ENCODE results near the gene RNF208.

DNA sequence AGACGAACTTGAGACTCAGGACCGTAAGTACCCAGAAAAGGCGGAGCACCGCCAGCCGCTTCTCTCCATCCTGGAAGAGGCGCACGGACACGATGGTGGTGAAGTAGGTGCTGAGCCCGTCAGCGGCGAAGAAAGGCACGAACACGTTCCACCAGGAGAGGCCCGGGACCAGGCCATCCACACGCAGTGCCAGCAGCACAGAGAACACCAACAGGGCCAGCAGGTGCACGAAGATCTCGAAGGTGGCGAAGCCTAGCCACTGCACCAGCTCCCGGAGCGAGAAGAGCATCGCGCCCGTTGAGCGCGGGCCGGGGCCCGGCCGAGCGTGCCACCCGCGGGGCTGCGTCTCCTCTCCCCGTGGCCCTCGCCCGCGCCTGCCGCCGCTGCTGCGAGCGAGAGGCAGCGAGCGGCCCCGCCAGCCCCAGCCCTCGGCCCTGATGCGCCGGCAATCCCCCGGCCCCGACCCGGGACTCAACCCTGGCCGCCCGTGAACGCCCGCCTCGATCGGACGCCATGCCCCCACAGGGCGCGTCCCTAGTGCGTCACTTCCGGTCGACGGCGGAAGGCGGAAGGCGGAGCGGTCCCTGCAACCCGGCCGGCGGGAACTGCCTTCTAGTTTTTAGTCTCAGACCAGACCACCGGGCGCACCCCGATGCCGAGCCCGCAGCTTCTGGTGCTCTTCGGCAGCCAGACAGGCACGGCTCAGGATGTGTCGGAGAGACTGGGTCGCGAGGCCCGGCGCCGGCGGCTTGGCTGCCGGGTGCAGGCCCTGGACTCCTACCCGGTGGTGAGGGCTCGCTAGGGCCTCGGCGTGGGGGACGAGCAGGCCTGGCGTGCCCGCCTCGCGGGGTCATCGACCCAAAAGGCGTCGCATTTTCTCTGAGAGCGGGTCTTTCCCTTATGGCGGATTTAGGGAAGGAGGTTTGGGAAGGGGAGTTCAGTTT, 16.6 kb downstream of the RNF208 start, which contains the start of the genes NDOR1 and TMEM203:
- TF ChIP-seq, protein P1, sequence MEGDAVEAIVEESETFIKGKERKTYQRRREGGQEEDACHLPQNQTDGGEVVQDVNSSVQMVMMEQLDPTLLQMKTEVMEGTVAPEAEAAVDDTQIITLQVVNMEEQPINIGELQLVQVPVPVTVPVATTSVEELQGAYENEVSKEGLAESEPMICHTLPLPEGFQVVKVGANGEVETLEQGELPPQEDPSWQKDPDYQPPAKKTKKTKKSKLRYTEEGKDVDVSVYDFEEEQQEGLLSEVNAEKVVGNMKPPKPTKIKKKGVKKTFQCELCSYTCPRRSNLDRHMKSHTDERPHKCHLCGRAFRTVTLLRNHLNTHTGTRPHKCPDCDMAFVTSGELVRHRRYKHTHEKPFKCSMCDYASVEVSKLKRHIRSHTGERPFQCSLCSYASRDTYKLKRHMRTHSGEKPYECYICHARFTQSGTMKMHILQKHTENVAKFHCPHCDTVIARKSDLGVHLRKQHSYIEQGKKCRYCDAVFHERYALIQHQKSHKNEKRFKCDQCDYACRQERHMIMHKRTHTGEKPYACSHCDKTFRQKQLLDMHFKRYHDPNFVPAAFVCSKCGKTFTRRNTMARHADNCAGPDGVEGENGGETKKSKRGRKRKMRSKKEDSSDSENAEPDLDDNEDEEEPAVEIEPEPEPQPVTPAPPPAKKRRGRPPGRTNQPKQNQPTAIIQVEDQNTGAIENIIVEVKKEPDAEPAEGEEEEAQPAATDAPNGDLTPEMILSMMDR (IDR thresholded peaks at IDR 0.05; ENCODE audit: borderline replicate concordance, extremely low read depth, low read length, poor library complexity, severe bottlenecking) = no peak
- TF ChIP-seq EZH2 (IDR thresholded peaks at IDR 0.05; ENCODE audit: borderline replicate concordance, low read depth, low read length, severe bottlenecking) = no peak
